ENCODE data around the gene PGS1. TPM values are rescaled to one million over a fixed set of nuclear protein-coding genes. Genes with fewer than 3 reads are reported as not detected.

PGS1 gene
- total RNA-seq, 1 donor from 2014 or later: 40.6 TPM

- TF ChIP-seq CTCF (conservative IDR thresholded peaks at IDR 0.05; ENCODE audit: low read depth, low read length): no peak
- H3K4me3 ChIP-seq (ENCODE audit: low read depth, low read length): no peak overlapping the region
Observed at GRCh38 chr17:78347453-78347852, 31.0 kb upstream of the PGS1 start.

GRCh38 chr17:78348055-78348770 is 30.2 kb upstream of the PGS1 start:
- no peak for TF ChIP-seq CTCF (conservative IDR thresholded peaks at IDR 0.05; ENCODE audit: low read depth, low read length)
- H3K4me3 ChIP-seq (ENCODE audit: low read depth, low read length): no peak overlapping the region
- no peak for DNase-seq (ENCODE audit: low read depth)

More at GRCh38 chr17:78347453-78347852, 31.0 kb upstream of the PGS1 start:
- no peak for DNase-seq (ENCODE audit: low read depth)

GRCh38 chr17:78349891-78350642 is 28.4 kb upstream of the PGS1 start:
- H3K4me3 ChIP-seq (ENCODE audit: low read depth, low read length): no peak overlapping the region
- peak; percentile 27 for TF ChIP-seq CTCF (conservative IDR thresholded peaks at IDR 0.05; ENCODE audit: low read depth, low read length)
- no peak for DNase-seq (ENCODE audit: low read depth)

GRCh38 chr17:78351449-78352006 is 26.9 kb upstream of the PGS1 start:
- H3K4me3 ChIP-seq (ENCODE audit: low read depth, low read length): peak overlapping the region; percentile 4
- peak; percentile 5 for TF ChIP-seq CTCF (conservative IDR thresholded peaks at IDR 0.05; ENCODE audit: low read depth, low read length)
- DNase-seq (ENCODE audit: low read depth): no peak

GRCh38 chr17:78353834-78354233 is 24.6 kb upstream of the PGS1 start:
- no peak for DNase-seq (ENCODE audit: low read depth)
- no peak for TF ChIP-seq CTCF (conservative IDR thresholded peaks at IDR 0.05; ENCODE audit: low read depth, low read length)
- no peak overlapping the region for H3K4me3 ChIP-seq (ENCODE audit: low read depth, low read length)

- no peak for TF ChIP-seq CTCF (conservative IDR thresholded peaks at IDR 0.05; ENCODE audit: low read depth, low read length)
- H3K4me3 ChIP-seq (ENCODE audit: low read depth, low read length): no peak overlapping the region
- no peak for DNase-seq (ENCODE audit: low read depth)
Observed at GRCh38 chr17:78355045-78355641, 23.3 kb upstream of the PGS1 start.

Data from epithelial cell of proximal tubule (primary cell).